Loucy (cell line): Measurements from ENCODE around the gene SNCAIP.

ENCODE experiments used
- H2AFZ ChIP-seq: fragments of 200-600 bp; sonication (generic); 2 replicates; pipeline ENCODE4 v1.6.0; 2016; ENCODE audit warnings: antibody characterized with exemption, mild to moderate bottlenecking, low read length, moderate library complexity
- H3F3A ChIP-seq: fragments of 200-600 bp; 2 replicates; pipeline ENCODE4 v1.6.0; 2016; ENCODE audit warnings: antibody characterized with exemption, low read depth, mild to moderate bottlenecking
- H3K27me3 ChIP-seq: fragments of 200-600 bp; sonication (generic); 2 replicates; pipeline ENCODE4 v1.6.1; 2014; ENCODE audit warnings: low read length, mild to moderate bottlenecking; ENCODE audit not compliant: insufficient read depth, poor library complexity, severe bottlenecking
- H3K36me3 ChIP-seq: fragments of 200-600 bp; sonication (generic); 2 replicates; pipeline ENCODE4 v1.6.1; 2016; ENCODE audit warnings: low read length; ENCODE audit not compliant: insufficient read depth
- H3K4me1 ChIP-seq: fragments of 200-600 bp; sonication (generic); 2 replicates; pipeline ENCODE4 v1.5.1; 2014; ENCODE audit warnings: low read length, mild to moderate bottlenecking; ENCODE audit not compliant: insufficient read depth, poor library complexity, severe bottlenecking
- H3K4me2 ChIP-seq: fragments of 200-600 bp; sonication (generic); 2 replicates; pipeline ENCODE4 v1.6.0; 2014; ENCODE audit warnings: antibody characterized with exemption, low read length, low read depth, mild to moderate bottlenecking; ENCODE audit not compliant: poor library complexity, severe bottlenecking
- H3K4me3 ChIP-seq: fragments of 200-600 bp; sonication (generic); 2 replicates; pipeline ENCODE4 v1.5.1; 2014; ENCODE audit warnings: low read length, mild to moderate bottlenecking, mixed read lengths; ENCODE audit not compliant: poor library complexity, severe bottlenecking
- H3K79me2 ChIP-seq: fragments of 200-600 bp; sonication (generic); 2 replicates; pipeline ENCODE4 v1.6.1; 2014; ENCODE audit warnings: low read length; ENCODE audit not compliant: insufficient read depth
- H3K9ac ChIP-seq: fragments of 200-600 bp; sonication (generic); 2 replicates; pipeline ENCODE4 v1.6.0; 2014; ENCODE audit warnings: mild to moderate bottlenecking, low read depth, low read length, moderate library complexity; ENCODE audit not compliant: poor library complexity, severe bottlenecking
- H3K9me2 ChIP-seq: fragments of 200-600 bp; sonication (generic); replicated peaks from 2 replicates; pipeline ENCODE4 v1.6.1; 2016; ENCODE audit warnings: low read depth, low read length, mixed read lengths
- H3K9me3 ChIP-seq: fragments of 200-600 bp; sonication (generic); 2 replicates; pipeline ENCODE4 v1.6.1; 2014; ENCODE audit warnings: mild to moderate bottlenecking, antibody characterized with exemption, low read length, low read depth; ENCODE audit not compliant: insufficient read depth
- H4K20me1 ChIP-seq: fragments of 200-600 bp; sonication (generic); 2 replicates; pipeline ENCODE4 v1.6.0; 2014; ENCODE audit warnings: antibody characterized with exemption, low read length, mild to moderate bottlenecking; ENCODE audit not compliant: insufficient read depth, poor library complexity, severe bottlenecking
- EZH2phosphoT487 ChIP-seq: fragments of 200-600 bp; IDR thresholded peaks from 2 replicates; pipeline ENCODE4 v1.6.1; 2018; ENCODE audit warnings: antibody characterized with exemption, mild to moderate bottlenecking, moderate library complexity, borderline replicate concordance
- TF ChIP-seq, protein P1 (sequence below): fragments of 200-600 bp; sonication (generic); conservative IDR thresholded peaks from 2 replicates; pipeline ENCODE4 v1.5.1; 2014; ENCODE audit warnings: mild to moderate bottlenecking, antibody characterized with exemption, low read length

Gene SNCAIP

DNA sequence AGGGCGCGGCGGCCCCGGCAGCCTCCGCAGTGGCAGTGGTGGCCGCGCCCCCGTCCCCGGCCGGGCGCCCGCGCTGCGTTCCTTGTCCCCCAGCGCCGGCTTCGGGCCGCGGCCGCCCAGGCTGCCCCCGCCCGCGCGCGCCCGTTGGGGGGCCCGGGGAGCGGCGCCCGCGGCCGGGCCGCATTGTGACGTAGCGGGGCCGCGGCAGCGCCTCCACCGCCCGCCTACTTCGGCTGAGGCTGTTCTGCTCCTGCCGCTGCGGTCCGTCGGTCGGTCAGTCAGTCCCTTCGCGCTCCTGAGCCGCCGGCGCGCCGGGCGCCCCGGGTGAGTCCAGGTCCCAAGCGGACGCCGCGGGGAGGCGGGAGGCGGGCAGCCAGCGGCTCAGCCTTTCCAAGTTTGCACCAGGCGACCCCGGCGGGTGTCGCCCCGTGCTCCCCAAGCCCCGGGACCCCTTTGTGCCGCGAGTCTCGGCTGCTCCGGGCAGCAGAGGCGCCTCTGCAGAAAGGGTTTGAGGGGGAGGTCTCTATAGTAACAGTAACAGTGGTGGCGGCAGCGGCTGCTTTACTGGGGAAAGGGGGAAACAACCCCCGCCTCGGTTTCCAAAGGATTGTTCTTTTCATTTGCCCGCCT, at the start of gene SNCAIP:
Gene SNCAIP (plus strand): TSS at position 277 of the 630 bp plus-strand sequence. CDS start 78,898 bp downstream, outside the sequence.
- Histone ChIP-seq H2AFZ (no peak within 1 kb of the TSS), H4K20me1 (no peaks in the 10 kb centered on the region), H3K9ac (no peak within 1 kb of the TSS)

DNA sequence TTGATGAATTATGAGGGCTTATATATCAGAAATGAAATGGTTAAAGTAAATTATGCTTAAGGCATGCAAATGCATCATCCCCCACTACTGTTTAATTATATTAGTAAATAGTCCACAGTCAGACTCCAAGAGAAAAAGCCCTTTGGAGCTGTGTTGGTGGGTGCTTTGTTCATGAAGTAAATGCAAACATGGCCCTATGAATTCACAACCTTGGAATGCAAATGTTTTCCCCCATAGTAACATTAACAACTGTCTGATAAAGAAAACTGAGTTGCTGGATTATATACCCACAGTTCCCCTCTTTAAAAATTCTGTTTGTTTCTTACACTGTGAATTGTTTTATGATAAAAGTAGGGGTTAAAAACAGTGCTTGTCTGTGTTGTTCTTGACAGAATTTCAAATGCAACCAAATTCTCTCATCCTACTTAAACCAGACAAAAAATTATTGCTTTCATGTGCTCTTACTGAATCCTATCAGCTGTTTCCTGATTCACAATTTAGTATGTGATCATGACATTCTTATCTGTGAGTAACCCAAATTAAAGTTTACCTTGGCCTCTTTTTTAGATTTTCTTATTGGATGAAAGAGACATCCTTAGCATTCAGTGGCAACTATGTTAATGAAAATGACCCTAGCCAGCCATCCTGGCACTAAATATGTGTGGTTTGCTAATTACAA, 48.5 kb upstream of the SNCAIP start:
- no peak overlapping the region for H3K9ac ChIP-seq
- H4K20me1 ChIP-seq, result no peaks in the 10 kb centered on the region
- no peak overlapping the region for H2AFZ ChIP-seq
- H3K4me2 ChIP-seq, result no peak overlapping the region
- no peaks in the 10 kb centered on the region for H3K27me3 ChIP-seq
- no peaks in the 10 kb centered on the region for H3K9me3 ChIP-seq
- no peaks in the 10 kb centered on the region for H3K79me2 ChIP-seq
- H3F3A ChIP-seq, result no peaks in the 10 kb centered on the region
- no peak for TF ChIP-seq EZH2phosphoT487
- TF ChIP-seq, protein P1, sequence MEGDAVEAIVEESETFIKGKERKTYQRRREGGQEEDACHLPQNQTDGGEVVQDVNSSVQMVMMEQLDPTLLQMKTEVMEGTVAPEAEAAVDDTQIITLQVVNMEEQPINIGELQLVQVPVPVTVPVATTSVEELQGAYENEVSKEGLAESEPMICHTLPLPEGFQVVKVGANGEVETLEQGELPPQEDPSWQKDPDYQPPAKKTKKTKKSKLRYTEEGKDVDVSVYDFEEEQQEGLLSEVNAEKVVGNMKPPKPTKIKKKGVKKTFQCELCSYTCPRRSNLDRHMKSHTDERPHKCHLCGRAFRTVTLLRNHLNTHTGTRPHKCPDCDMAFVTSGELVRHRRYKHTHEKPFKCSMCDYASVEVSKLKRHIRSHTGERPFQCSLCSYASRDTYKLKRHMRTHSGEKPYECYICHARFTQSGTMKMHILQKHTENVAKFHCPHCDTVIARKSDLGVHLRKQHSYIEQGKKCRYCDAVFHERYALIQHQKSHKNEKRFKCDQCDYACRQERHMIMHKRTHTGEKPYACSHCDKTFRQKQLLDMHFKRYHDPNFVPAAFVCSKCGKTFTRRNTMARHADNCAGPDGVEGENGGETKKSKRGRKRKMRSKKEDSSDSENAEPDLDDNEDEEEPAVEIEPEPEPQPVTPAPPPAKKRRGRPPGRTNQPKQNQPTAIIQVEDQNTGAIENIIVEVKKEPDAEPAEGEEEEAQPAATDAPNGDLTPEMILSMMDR, result no peak
- H3K4me3 ChIP-seq, result no peak overlapping the region
- H3K4me1 ChIP-seq, result no peaks in the 10 kb centered on the region
- H3K9me2 ChIP-seq, result no peaks in the 10 kb centered on the region
- H3K36me3 ChIP-seq, result no peaks in the 10 kb centered on the region

More for the DNA sequence above, at the start of gene SNCAIP:
- TF ChIP-seq EZH2phosphoT487, result no peak
- TF ChIP-seq, protein P1, result no peak
- H3K4me2 ChIP-seq, result no peak within 1 kb of the TSS
- no peaks in the 10 kb centered on the region for H3K27me3 ChIP-seq
- H3K79me2 ChIP-seq, result no peaks in the 10 kb centered on the region
- no peaks in the 10 kb centered on the region for H3K36me3 ChIP-seq
- H3K9me2 ChIP-seq, result no peaks in the 10 kb centered on the region
- no peaks in the 10 kb centered on the region for H3K9me3 ChIP-seq
- H3K4me3 ChIP-seq, result no peak within 1 kb of the TSS
- no peaks in the 10 kb centered on the region for H3K4me1 ChIP-seq
- H3F3A ChIP-seq, result no peaks in the 10 kb centered on the region

DNA sequence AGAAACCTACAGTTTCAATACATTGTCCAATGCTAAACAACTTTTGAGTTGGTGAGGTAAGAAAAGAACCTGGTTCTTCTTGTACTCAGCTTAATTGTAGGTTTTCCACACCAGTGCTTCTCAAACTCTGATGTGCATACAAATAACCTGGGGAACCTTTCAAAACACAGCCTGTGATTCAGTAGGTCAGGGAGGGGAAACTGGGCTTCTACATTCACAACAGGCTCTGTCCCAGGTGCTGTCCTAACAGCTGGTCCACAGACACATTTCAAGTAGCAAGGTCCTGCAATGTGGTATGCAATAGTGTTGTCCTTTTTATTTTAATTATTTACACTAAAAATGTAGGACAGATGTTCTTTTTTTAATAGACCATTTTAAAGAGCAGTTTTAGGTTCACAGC, 47.4 kb upstream of the SNCAIP start:
- H3K4me2 ChIP-seq, result no peak overlapping the region
- H3K9ac ChIP-seq, result no peak overlapping the region
- H3K9me2 ChIP-seq, result no peaks in the 10 kb centered on the region
- H3K4me3 ChIP-seq, result no peak overlapping the region
- no peak for TF ChIP-seq EZH2phosphoT487
- TF ChIP-seq, protein P1, result no peak
- H3K36me3 ChIP-seq, result no peaks in the 10 kb centered on the region
- H2AFZ ChIP-seq, result no peak overlapping the region
- no peaks in the 10 kb centered on the region for H3K4me1 ChIP-seq
- no peaks in the 10 kb centered on the region for H3K79me2 ChIP-seq
- no peaks in the 10 kb centered on the region for H3K27me3 ChIP-seq
- H3K9me3 ChIP-seq, result no peaks in the 10 kb centered on the region
- no peaks in the 10 kb centered on the region for H4K20me1 ChIP-seq
- H3F3A ChIP-seq, result no peaks in the 10 kb centered on the region
